Hypothalamus (tissue), 51 donors: ENCODE data around the gene RGS10.
"Not testable (repeated sequence)": the region's sequence is repeated elsewhere in the genome, so short reads cannot be mapped to it uniquely, and the experiment has no call there.

Experiments used
- DNase-seq, 51 donors: peaks; one replicate each; lab custom pipeline; 2025; lab: John Stamatoyannopoulos, UW

Gene RGS10

GRCh38 chr10:119473771-119474170, 68.7 kb downstream of the RGS10 start:
- no peak for DNase-seq

GRCh38 chr10:119470920-119471702, 71.4 kb downstream of the RGS10 start:
- DNase-seq = no peak

GRCh38 chr10:119469846-119470245, 72.7 kb downstream of the RGS10 start:
- no peak for DNase-seq

- no peak for DNase-seq
Observed at GRCh38 chr10:119469325-119469707, 73.2 kb downstream of the RGS10 start.

DNA sequence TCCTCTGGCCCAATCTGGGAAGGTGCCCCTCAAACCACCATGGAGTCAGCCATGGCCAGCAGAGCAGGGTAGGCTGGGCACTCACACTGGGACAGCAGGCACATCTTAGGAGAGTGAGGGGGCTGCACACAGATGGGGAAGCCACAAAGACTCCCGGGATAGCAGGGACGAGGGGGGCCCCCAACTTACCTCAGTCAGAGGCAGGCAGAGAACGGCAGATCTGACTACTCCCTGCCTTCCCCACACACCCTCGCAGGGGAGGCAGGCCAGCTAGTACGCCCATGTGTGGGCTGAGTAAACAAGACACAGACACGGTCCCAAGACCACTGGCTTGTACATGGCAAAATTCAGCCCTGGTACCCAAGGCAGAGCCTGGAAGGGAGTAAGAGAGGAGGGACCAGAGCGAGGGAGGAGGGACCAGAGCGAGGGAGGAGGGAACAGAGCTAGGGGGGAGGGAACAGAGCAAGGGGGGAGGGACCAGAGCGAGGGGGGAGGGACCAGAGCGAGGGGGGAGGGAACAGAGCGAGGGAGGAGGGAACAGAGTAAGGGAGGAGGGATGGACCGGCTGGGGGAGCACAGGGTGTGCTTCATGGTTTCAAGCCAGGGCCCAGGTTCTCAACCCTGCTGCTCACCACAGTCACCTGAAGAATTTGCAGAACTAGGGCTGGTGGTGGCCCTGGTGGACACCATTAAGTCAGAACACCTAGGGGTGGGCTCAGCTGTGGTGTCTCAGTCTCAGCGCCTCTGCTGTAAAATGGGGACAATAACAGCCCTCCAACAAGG, 73.8 kb downstream of the RGS10 start:
- no peak for DNase-seq

DNA sequence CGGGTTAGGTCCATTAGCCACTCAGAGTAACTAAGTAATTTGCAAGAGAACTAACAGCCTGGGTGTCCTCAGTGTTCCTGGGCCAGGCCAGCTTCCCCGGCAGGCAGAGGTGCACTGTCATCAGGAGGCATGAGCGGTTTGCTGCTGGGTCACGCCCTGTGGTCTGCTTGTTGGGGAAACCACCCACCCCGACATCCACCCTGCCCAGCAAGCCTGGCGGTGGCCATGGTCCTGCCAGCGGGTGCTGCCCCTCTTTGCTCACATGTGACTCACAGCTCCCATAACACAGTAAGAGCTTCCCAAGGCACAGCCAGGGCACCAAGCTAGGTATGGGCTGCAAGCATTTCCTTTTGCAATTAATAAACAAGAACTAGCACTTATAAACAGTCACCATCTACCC, 75.9 kb downstream of the RGS10 start:
- no peak for DNase-seq

DNA sequence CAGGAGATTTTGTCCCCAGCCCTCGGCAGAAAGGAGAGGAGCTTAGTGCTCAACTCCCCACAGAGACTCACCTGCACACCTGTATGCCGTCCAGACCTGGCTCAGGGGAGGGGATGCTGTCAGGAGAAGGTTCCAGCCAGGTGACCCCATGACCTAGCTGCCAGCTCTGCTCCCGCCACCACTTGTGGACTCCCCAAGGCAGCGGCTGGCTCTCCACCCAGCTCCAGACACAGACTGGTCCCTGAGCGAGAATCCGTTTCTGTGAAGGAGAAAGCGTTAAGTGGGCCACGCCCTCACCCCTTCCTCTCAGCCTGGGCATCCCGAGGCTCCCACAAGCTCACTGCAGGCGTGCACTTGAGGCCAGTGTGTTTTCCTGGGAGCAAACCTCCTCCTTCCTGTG, 76.4 kb downstream of the RGS10 start:
- DNase-seq = no peak

DNA sequence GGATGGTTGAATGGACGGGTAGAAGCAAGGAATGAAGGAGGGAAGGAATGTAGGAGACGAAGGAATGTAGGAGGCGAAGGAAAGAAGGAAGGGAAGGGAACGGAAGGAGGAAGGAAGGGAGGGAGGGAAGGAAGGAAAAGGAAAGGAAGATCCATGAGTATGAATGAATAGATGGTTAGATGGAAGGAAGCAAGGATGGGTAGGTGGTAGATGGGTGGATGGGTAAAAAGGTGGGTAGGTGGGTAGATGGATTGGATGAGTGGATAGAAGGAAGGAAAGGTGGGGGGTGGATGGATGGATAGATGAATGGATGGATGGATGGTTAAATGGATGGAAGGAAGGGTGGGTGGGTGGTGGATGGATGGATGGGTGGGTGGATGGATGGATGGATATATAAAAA, 77.4 kb downstream of the RGS10 start:
- no peak for DNase-seq

DNA sequence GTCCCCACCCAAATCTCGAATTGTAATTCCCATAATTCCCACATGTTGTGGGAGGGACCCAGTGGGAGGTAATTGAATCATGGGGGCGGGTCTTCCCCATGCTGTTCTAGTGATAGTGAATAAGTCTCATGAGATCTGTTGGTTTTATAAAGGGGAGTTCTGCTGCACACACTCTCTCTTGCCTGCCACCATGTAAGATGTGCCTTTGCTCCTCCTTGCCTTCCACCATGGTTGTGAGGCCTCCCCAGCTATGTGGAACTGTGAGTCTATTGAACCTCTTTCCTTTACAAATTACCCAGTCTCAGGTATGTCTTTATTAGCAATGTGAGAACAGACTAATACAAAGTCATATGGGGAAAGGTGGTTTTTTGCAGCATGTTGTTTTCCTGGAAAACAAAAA, 79.3 kb downstream of the RGS10 start:
- DNase-seq = not testable (repeated sequence)

DNA sequence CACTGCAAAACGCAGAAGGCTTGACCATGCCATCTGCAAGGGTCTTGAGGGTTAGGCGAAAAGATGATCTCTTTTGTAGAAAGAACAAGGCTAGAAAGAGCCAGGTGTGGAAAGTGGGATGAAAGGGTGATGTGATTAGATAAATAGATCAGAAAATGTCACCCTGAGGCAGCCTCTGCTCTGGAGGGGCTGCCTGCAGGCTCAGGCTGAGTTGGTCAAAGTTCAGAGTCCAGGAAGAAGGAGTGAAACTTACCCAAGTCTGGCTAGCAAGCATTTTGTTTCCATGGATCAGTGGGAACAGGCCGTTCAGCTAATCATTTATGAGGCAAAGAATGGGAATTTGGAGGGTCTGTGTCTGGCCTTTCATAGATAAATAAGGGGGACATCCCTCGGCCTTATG, 79.7 kb downstream of the RGS10 start:
- no peak for DNase-seq

GRCh38 chr10:119461923-119462322, 80.6 kb downstream of the RGS10 start:
- no peak for DNase-seq

GRCh38 chr10:119461380-119461779, 81.1 kb downstream of the RGS10 start:
- no peak for DNase-seq

DNA sequence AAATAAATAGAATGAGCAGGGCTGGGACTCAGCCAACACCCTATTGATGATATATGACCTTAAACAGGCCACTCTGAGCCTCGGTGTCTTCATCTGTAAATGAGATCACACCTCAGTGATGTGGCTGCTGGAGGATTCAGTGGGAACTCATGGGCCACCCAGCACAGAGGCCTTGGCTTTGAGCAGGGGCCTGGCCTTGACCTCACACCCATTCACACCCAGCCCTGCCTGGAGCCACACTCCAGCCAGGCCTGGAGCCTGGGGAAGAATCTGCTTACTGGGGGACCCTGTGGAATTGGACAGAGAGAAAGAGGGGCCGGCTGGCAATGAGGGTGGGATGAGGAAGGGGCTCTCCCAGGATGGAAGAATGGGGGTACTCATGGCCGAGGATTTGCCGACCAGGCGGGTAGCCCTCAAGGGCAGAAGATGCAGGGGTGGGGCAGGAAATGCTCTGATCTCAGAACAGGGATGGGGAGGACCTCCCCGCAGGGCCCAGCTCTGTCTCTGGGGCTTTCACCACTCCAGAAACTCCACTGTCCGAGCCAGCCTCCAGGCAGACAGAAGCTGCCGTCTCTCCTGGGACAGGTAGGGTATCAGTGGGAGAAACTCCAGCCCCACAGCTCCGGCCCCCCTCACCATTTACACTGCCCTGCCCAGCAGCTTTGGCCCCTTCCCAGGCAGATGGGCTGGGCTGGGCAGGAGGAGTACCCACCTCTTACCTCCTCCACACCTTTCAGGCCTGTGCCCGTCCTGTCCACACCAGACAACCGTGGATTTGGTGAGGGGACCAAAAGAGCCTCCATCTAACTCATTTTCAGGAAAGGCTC, 81.9 kb downstream of the RGS10 start:
- no peak for DNase-seq

DNA sequence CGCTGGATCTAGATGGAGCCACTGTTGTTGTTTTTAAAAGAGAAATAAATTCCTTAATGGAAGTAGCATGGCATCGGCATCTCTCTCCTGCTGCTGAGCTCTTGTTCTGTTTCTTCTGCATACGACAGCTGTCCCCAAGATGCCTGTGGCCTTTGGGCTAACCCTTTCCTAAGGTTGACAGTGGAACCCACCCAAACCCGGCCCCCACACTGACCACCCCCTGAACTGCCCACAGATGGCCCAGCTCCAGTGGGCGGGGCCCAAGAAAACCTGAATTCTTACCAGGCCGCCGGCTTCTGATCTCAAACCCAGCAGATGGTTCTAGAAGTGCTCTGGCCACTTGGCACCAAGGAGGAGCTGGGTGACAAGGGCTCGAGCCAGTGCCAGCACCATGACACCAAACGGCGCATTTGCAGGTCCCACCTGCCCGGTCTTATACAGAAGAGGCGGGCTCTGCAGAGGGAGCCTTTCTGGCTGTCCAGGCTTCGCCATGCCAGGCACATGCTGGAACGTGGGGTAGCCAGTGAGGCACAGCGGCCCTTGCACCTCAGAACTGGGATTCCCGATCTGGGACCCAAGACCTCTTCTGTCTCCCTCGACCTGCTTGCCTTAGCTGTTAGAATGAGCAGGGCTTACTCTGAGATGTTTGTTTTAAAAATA, 82.7 kb downstream of the RGS10 start:
- DNase-seq = no peak

GRCh38 chr10:119457966-119458766, 84.4 kb downstream of the RGS10 start:
- DNase-seq = no peak

DNA sequence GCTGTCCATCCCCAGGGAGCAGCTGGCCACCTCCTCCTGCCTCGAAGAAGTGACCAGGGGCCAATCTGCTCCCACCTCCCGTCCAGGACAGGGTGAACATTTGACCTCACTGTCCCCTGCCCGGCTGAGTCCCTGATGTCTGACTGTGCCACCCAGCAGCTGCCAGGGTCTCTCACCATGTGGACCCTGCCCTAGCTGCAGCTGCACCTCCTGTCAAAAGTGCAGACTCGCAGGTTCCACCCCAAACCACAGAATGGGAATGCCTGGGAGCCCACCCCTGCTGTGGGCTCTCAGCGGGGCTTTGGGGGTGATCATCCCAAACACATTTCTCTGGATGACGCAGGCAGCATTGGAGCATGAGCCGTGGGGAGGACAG, 86.1 kb downstream of the RGS10 start:
- DNase-seq = no peak

DNA sequence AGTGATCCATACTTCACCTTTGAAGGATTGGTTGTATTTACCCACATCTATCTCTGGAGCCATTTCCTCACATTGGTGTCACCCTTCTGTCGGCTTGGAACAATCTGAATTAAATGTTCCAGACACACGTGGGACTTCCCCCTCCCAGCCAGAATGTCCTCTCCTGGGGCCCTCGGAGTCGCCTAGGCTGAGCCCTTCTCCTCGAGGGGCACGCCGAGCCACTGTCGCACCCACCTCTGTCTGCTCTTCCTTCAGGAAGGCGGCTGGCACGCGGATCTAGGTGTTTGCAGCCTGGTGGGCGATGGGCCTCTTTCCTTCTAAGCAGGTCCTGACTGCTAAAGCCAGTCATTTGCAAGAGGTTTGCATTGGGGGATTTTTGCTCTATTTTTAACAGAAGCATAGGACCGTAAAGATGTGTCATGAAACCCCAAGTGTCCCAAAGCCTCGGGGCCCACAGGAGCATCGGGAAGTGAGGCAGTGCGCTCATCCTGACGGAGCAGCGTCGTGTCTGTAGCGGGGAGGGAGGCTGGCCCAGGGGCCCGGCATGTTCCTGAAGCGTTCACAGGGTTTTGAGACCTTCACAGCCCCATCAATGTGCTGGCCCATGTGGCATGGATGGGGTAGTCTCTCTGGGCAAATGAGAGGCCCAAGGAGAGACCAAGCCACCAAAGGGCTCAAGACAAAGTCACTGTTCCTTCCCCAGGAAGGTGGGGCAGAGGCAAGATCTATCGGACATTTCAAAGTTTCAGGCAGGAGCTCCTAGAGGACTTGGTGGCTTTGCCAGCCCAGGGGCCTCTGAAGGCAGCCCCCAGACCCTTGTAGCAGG, 86.7 kb downstream of the RGS10 start:
- no peak for DNase-seq

GRCh38 chr10:119454990-119455389, 87.5 kb downstream of the RGS10 start:
- DNase-seq = no peak

DNA sequence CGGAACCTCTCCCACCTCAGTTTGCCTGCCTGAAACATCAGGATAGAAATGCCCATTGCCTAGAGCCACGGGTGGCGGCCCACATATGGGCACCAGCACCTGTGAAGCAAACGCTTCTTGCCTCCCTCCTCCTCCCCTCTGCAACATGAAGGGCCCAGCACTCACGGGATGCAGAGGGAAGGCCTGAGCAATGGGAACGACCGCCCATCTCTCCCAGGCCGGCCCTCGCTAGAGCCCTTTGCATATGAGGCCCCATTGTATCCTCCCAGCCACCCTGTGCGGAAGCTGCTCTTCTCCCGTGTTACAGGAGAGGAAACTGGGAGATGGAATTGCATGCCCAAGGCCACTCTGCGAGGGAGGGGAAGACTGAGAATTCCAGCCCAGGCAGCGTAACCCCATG, 88.2 kb downstream of the RGS10 start:
- DNase-seq = no peak
